ENCODE results near the gene FAM163A.
"Not testable (repeated sequence)": the region's sequence is repeated elsewhere in the genome, so short reads cannot be mapped to it uniquely, and the experiment has no call there.

Gene FAM163A

DNA sequence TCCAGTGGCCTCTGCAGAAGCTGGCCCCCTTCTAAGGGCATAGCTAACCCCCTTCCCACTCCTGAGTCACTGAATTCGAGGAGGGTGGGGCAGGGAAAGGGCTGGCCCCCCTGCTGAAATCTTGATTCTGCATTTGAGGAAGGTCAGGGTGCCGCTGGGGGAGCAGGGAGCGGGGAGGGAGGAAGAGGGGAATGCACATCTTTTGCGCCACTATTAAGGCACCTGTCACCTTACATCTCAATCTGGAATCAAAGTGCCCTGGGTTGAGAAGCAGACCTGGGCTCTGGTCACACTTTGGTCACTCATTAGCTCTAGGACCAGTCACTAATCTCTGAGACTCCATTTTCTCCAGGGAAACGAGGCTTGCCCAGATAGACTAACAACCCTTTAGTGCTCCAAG is 72.5 kb downstream of the FAM163A start:
- no peak for DNase-seq (ENCODE audit: low read depth, low spot score)

DNA sequence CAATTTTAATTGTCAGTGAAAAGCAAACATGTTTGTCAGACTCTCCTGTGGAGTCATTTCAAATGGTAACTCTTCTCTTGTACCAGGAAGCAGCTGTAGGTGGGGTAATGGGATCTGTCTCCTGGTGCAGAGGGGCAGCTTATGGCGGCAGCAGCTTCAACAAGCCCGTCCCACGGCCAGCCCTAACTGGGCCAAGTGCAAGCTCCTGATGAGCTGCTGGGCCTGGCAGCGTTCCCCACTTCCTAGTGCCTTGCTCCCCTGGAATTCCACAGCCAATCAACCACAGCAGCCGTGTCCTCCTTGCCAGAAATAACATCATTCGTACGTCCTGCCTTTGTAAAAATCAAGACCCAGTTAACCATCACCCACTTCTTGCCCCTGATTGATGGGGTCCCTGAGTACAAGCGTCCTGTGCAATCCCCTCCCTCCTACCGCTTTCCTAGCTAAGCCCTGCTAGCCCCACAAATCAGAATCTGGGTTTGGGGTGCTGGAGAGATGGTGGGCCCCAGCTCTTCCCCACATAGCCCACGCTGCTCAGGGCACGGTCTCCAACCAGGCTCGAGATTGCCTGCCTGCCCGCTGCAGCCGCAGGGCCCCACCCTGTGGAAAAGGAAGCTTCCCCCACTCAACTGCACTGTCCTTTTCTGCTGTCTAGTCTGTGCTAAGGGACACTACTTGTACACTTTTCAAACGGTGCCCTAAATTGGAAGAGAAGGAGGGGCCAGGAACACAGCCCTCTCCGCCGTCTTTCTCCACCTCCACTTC is 73.3 kb downstream of the FAM163A start:
- DNase-seq (ENCODE audit: low read depth, low spot score), result no peak

DNA sequence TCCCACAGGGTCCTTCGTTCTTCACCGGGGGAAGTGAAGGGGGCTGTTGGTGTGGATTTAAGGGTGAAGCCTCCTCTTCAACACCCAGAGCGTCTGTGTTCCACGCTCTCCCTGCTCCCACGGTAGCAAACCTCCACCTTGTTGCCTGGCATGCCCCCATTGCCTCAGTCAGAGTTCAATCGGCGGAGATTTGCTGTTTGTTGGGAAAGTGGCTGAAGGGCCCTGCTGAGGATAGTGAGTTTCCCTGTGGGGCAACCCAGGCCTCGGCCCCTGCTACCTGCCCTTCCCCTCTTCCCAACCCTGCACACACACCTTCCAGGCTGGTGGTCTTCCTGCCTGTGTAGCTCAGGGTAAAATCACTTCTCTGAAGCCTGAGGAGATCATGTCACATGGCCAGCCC is 74.0 kb downstream of the FAM163A start:
- DNase-seq (ENCODE audit: low read depth, low spot score), result no peak

DNA sequence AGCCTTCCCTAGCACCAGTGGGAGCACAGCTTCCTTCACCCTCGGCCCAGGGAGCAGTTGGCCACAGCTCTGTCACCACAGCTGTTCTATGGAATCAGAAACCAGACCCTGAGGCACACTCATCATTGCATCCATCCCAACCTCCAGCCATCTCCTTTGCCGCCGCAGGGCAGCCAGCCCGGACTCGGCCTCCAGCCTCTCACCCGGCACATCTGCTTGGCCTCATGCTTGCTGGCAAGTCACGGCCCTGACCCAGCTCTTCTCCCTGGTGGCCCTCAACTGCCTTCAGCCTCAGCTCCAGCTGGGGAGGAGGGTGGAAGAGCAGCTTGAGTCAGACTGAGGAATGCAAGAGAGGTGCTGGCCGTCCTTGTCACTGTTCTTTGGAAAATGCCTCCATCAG is 74.7 kb downstream of the FAM163A start:
- DNase-seq (ENCODE audit: low read depth, low spot score), result no peak

DNA sequence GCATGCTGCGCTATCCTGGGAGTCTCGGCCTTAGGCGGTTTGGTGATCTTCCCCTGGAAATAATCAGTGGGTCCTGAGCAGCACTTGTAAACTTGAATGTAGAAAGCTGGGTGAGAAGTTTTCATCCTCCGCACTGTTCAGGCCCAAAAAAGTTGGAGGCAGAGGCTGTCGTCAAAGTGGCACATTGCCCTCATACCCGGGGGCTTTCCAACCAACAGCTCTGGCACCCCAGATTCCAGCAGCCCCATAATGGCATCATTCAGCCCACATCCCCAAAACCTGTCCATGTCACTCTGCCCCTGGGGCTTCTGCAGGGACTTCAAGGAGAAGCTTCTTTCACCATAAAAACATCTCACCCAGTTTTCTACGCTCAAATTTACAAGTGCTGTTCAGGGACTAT is 75.2 kb downstream of the FAM163A start:
- no peak for DNase-seq (ENCODE audit: low read depth, low spot score)

DNA sequence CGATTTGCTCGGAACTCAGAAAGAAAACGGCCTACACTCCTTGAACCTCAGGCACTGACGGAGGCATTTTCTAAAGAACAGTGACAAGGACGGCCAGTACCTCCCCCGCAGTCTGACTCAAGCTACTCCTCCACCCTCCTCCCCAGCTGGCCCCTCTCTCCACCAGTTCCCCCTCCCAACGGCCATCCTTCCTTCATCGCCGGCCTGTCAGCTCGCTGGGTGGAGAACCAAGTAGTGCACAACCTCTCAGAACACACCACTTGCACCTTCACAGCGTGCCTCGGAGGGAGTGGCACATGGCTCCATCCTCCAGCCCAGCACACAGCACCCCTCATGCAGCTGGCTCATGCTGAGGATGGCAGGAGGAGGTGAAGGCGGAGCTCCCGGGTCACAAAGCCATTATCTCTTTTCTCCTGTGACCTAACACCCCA is 75.7 kb downstream of the FAM163A start:
- no peak for DNase-seq (ENCODE audit: low read depth, low spot score)

DNA sequence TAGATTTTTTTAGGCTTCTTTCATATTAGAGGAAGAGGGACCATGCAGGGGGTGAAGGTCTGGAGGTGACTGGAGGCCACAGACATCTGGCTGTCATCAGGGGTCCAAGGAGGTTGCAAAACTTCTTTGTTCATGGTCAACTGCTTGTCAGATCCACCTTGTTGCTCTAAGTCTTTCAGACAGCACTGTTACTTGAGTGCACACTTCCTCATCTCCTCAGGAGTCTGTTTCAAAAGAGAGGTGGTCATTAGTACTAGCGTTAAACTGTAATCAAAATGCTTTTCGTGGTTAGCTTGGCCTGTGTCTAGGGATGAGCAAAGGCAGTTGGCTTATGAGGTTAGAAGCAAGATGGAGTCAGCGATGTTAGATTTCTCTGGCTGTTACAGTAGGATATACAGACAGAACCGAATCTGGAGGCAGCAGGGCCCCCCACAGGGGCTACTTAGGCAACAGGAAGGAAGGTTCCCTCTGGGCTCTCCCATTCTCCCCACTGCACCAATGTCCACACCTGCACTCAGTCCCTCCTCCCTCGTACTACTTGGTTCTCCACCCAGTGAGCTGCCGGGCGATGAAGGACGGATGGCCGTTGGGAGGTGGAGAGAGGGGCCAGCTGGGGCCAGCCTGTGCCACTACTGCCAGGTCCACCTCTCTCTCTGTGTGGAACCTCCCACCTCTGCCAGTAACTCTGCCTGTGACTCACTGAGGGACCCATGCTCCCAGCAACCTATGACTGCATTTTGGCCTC is 77.3 kb downstream of the FAM163A start:
- DNase-seq (ENCODE audit: low read depth, low spot score), result no peak

DNA sequence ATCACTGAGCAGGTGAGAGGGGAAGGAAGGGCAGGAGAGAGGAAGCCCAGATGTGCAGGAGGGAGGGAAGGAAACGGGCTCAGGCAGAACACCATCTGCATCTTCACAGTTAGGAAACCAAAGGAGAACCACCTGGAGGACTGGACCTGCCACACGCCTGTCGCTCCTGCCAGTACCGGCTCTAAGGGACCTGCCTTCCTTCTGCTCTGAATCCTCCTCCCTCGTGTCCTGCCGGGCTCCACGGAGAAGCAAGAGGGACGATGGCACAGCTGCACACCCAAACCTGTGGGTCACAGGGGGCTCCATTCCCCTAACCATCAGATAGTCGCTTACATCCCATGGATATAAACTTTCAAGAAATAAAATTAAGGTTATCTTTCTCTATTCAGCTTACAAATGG is 78.4 kb downstream of the FAM163A start:
- DNase-seq (ENCODE audit: low read depth, low spot score), result no peak

DNA sequence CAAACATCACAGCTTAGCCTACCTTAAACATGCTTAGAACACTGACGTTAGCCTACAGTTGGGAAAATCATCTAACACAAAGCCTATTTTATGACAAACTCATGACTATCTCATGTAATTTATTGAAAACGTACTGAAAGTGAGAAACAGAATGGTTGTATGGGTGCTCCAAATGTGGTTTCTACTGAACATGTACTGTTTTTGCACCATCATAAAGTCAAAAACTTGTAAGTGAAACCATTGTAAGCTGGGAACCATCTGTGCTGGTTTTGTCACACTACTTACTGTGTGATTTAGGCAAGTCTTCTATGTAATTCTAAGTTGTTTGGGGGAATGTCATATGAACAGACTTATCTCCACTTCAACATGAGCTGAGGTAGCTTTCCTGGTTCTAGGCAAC is 79.0 kb downstream of the FAM163A start:
- DNase-seq (ENCODE audit: low read depth, low spot score), result no peak

DNA sequence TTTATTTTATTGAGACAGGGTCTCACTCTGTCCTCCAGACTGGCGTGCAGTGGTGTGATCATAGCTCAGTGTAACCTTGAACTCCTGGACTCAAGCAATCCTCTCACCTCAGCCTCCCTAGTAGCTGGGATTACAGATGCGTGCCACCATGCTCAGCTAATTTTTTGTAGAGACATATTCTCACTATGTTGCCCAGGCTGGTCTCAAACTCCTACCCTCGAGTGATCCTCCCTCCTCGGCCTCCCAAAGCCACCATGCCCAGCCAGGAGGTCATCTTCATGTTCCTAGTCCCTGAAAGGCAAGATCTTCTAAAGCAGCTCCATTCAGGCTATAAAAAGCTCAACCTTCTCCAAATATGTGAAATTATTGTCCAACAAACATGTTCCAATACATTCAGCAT is 80.6 kb downstream of the FAM163A start:
- no peak for DNase-seq (ENCODE audit: low read depth, low spot score)

DNA sequence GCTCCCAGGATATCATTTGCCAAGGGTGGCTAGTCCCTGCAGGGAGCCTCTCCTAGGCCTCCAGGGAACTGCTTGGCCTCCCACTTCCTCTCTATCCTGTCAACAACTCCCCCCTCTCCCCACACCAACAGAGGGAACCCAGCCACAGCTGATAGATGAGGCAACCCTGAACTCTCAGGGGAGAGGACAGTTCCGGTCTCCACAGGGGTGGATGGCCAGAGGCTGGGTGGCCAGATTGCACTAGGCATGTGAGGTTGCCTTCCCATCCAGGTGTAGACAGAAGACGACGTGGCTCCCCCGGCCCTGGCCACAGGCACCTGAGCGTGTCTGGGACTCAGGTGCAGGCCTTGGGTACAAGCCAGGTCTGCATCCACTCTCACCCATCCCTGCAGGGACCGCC is 81.2 kb downstream of the FAM163A start:
- no peak for DNase-seq (ENCODE audit: low read depth, low spot score)

DNA sequence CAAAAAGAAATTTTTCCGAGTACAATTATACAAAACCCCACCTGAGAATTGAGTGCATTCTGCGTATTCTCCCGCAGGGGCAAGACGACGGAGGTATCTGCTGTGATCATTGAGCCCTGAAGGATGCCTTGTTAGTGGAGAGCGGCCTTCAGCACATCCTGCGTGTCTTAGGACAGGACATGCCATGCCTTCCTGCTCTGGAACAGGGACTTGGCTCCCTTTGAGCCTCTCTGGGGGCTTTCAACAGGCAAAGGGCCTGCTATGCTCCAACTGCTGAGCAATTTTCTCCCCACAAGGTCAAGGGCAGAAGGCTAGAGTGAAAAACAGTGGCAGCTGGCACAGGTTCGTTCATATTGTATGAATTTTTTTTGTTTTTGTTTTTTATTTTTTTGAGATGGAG is 82.1 kb downstream of the FAM163A start:
- no peak for DNase-seq (ENCODE audit: low read depth, low spot score)

DNA sequence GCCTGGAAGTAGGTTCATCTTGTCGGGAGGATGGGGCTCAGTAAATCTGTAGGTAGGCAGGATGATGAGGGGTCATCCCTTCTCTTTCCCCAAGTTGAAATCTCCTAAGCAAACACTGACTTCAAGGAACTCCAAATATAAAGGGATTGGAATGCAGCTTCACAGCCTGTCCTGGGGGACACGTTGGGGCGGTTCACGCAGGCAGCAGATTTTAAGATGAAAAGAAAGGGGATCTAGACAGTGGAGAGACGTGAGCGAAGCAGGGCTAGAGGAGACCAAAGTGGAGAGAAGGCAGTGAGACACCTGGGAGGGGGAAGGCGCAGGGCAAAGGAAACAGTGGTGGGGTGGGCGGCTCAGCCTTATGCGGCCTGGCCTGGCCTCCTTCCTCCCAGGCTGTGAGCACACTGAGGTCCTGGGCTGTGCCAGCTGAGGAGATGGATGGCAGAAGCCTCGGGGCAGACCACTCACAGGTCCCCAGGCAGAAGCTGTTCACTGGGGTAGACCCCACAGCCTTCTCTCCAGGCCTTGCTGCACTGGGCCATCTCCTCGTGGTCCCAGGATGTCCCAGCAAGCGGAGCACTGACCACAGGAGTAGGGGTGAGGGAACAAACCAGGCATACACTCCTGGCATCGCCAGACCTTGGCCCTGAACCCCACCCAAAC is 82.8 kb downstream of the FAM163A start:
- DNase-seq (ENCODE audit: low read depth, low spot score), result no peak

DNA sequence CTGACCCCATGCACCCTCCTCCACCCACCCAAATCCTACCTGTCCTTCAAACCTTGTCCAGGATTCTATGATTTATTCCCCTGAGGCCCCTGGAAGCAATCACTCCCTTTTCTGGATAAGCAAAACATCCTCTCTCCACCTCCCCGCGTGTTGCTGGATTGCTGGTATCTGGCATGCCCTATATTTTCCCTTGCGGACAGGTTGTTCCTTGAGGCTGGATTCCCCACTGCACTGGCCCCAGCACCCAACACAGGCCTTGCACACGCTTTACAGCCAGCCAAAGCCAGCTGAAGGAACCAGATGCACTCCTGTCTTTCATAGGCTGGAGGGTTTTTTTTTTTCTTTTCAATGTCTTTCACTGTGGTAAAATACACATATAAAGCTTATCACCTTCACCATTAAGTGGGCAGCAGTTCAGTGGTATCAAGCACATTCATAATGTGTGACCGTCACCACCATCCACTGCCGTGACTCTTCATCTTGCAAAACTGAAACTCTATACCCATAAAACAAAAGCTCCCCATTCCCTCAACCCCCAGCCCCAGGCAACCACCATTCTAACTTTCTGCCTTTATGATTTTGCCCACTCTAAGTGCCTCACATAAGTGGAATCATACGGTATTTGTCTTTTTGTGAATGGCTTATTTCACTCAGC is 83.7 kb downstream of the FAM163A start:
- DNase-seq (ENCODE audit: low read depth, low spot score), result no peak

DNA sequence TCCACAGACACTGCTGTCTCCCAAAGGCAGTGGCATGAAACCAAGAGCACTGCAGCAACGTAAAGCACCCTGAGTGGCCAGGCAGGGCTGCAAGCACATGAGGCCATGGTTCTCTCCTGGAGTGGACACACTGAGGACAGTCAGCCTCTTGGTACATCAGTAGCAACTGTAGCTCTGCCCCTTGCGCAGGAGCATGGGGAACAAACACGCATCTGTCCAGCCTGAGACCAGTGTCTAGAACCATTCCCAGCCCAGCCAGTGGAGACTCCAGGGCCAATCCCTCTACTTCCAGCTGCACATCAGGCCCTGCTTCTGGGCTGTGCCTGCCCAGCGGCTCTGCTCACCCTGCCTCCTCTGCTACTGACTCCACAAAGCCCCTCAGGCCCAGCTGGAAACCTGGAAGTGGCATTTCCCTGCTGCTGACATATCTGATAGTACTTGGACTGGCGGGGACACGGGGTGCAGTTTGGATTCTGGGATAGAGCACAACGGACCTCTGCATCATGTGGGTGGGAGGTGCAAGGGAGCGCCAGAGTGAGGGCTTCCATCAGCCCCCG is 85.5 kb downstream of the FAM163A start:
- DNase-seq (ENCODE audit: low read depth, low spot score), result no peak

DNA sequence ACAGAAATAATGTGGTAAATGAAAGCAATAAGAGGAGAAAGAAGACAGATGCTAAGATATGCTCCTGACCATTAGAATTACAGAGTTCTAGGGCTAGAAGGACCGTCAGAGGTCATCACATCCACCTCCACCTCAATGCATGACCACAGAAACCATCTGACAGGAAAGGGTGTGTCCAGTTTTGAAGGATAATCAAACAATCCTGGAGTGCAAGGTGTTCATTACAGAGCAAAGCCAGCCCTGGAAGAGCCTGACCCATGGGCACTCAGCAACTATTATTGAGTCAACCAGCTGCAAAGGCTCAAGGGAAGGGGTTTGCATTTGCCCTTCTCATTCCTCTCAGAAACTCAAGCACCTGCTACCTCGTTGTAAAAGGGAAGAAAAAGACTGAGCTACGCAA is 88.1 kb downstream of the FAM163A start:
- DNase-seq (ENCODE audit: low read depth, low spot score), result no peak

DNA sequence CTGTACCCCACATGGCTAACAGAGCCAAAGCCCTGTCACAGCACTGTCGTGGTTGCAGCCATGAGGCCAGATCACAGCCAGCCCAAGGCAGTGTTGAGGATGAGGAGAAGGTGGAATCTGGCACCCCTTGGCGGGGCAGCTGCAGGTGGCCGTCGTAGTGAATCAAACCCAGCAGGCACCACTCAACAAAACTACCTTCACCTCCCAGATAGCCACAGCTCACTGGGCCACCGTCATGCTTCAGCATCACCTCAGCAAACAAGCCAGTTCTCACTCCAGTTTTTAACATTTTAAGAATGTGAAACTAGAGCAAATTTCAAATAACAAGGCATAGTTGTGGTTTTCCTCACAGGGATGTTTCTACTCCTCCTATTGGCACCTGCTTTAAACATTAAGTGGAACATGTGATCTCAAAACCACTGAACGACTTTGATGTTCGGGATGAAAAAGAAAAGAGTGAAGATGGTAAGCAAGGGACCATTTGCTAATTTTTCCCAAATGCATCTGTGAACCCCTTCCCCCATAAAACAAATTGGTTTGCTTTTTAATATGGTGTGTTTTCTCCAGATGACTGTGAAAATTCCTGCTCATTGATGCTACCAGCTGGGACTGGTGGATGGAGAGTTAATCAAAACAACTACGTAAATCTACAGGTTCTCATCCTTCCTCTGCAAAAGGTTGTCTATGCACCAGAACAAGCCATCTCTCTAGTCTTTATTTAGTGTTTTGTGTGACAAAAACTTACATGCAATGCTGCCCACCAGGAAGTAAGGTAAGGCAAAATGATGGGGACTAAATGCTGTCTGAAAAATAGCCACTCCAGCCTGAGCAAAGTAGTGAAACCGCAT is 89.0 kb downstream of the FAM163A start:
- DNase-seq (ENCODE audit: low read depth, low spot score), result no peak

DNA sequence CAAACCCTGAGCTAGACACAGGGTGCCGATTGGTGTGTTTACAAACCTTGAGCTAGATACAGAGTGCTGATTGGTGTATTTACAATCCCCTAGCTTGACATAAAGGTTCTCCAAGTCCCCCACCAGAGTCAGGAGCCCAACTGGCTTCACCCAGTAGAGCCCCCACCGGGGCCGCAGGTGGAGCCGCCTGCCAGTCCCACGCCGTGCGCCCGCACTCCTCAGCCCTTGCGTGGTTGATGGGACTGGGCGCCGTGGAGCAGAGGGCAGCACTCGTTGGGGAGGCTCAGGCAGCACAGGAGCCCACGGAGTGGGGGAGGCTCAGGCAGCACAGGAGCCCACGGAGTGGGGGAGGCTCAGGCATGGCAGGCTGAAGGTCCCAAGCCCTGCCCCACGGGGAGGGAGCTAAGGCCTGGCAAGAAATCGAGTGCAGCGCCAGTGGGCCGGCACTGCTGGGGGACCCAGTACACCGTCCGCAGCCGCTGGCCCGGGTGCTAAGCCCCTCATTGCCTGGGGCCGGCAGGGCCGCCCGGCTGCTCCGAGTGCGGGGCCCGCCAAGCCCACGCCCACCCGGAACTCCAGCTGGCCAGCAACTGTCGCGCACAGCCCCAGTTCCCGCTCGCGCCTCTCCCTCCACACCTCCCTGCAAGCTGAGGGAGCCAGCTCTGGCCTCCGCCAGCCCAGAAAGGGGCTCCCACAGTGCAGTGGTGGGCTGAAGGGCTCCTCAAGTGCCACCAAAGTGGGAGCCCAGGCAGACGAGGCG is 93.8 kb downstream of the FAM163A start:
- DNase-seq (ENCODE audit: low read depth, low spot score), result not testable (repeated sequence)

DNA sequence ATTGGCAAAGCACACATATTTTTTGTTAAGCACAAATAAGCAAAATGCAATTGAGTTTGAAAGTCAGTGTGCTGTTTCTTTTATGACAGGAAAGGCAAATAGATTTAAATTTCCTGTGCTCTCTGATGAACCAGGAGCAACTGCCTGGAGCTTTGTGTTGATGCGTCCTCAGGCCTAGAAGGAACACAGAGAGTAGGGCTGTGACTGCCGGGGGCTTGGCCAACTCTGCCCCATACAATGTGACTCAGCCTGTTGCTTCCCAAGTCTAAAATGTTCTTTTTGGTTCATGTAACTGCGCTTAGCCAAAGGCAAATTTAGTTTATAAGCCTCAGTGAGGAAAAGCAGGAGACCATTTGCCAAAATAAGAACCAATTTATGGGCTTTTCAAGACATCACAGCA is 97.0 kb downstream of the FAM163A start:
- no peak for DNase-seq (ENCODE audit: low read depth, low spot score)

DNA sequence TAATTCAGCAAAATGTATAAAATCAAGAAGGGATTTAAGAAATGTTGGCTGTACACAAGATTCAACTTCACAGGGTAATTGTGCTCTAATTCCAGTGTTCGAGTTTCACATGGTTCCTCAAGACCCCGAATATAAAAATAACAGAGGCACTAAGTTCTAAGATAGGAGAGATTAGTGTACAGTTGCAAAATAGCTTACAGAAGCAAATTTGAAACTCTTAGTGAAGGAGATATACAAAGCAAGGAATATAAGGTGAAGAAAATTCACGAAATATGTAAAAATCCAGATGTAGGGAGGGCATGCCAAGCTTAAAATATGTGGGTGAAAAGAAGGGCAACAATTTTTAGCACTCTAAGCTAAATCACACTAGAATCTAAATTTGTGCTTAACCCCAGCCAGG is 105.1 kb downstream of the FAM163A start:
- no peak for DNase-seq (ENCODE audit: low read depth, low spot score)
